H1 (cell line): Measurements from ENCODE around the gene FUT2. TPM values are rescaled to one million over a fixed set of nuclear protein-coding genes. Genes with fewer than 3 reads are reported as not detected.

Experiments used
- CTCF ChIA-PET: fragments of 300-600 bp; sonication (Branson Sonifier 250); formaldehyde crosslinking; loops from one replicate; lab custom pipeline; 2021; ENCODE audit not compliant: partially characterized antibody; lab: Charles Lee
- POLR2A ChIA-PET: fragments of 300-600 bp; sonication (Branson Sonifier 250); formaldehyde crosslinking; loops from one replicate; lab custom pipeline; 2021; ENCODE audit warnings: inconsistent platforms; ENCODE audit not compliant: partially characterized antibody; lab: Charles Lee
- DNase-seq, 2 experiments: peaks; one replicate each; pipeline versions ENCODE4 v3.0.0 to v3.0.0-alpha.2; 2010 to 2022; ENCODE audit warnings: low spot score in 2 of 2, low read depth in 1 of 2, mixed read lengths in 1 of 2
- FAIRE-seq: peaks from 2 replicates; lab custom pipeline; 2011; peaks lifted over from hg19 to GRCh38; lab: Jason Lieb, UNC
- H2AFZ ChIP-seq: 2 replicates; pipeline ENCODE4 v1.8.1; 2012; ENCODE audit warnings: low read length, inconsistent platforms
- H2AK5ac ChIP-seq: 2 replicates; pipeline ENCODE4 v1.6.1; 2013; ENCODE audit warnings: low read depth, low read length
- H2BK120ac ChIP-seq: replicated peaks from 2 replicates; pipeline ENCODE3; 2013; ENCODE audit warnings: low read depth, low read length, inconsistent platforms
- H2BK12ac ChIP-seq: 2 replicates; pipeline ENCODE4 v1.6.1; 2013; ENCODE audit warnings: low read depth, low read length
- H2BK15ac ChIP-seq: 2 replicates; pipeline ENCODE4 v1.6.1; 2013; ENCODE audit warnings: low read length
- H2BK20ac ChIP-seq: 2 replicates; pipeline ENCODE4 v1.6.1; 2013; ENCODE audit warnings: low read length
- H2BK5ac ChIP-seq: 2 replicates; pipeline ENCODE4 v1.6.1; 2013; ENCODE audit warnings: low read depth, low read length
- H3K14ac ChIP-seq: 2 replicates; pipeline ENCODE4 v1.6.1; 2013; ENCODE audit warnings: inconsistent platforms; ENCODE audit not compliant: insufficient read length
- H3K18ac ChIP-seq: 2 replicates; pipeline ENCODE4 v1.6.1; 2013; ENCODE audit warnings: low read length; ENCODE audit errors: extremely low read depth
- H3K23ac ChIP-seq: 2 replicates; pipeline ENCODE4 v1.6.1; 2013; ENCODE audit warnings: inconsistent platforms; ENCODE audit not compliant: insufficient read length
- H3K23me2 ChIP-seq: 2 replicates; pipeline ENCODE4 v1.6.1; 2013; ENCODE audit warnings: low read depth, low read length
- H3K27ac ChIP-seq: 2 replicates; pipeline ENCODE4 v1.6.1; 2011; ENCODE audit warnings: low read depth, low read length, inconsistent platforms
- H3K27me3 ChIP-seq, 4 experiments: replicated peaks in 1 of 4; 1 replicate in 1 of 4; 2 replicates in 3 of 4; pipeline versions ENCODE4 v1.6.1 to v1.8.1; 2011 to 2013; ENCODE audit warnings: low read length in 3 of 4, mild to moderate bottlenecking in 3 of 4, inconsistent platforms in 2 of 4, mixed read lengths in 2 of 4, moderate library complexity in 1 of 4; ENCODE audit not compliant: control insufficient read depth in 3 of 4, insufficient read depth in 3 of 4; ENCODE audit errors: extremely low read depth in 1 of 4
- H3K36me3 ChIP-seq, 4 experiments: 2 replicates each; pipeline versions ENCODE4 v1.6.1 to v1.8.1; 2011 to 2013; ENCODE audit warnings: mild to moderate bottlenecking in 4 of 4, low read length in 3 of 4, moderate library complexity in 2 of 4, control low read depth in 1 of 4, inconsistent platforms in 1 of 4; ENCODE audit not compliant: insufficient read depth in 4 of 4, control insufficient read depth in 2 of 4
- H3K4ac ChIP-seq: replicated peaks from 2 replicates; pipeline ENCODE3; 2013; ENCODE audit warnings: low read length, low read depth, mixed read lengths, inconsistent platforms; ENCODE audit not compliant: insufficient read length
- H3K4me1 ChIP-seq, 4 experiments: replicated peaks in 1 of 4; 1 replicate in 1 of 4; 2 replicates in 3 of 4; pipeline versions ENCODE4 v1.6.1 to v1.8.1; 2011 to 2013; ENCODE audit warnings: low read length in 3 of 4, inconsistent platforms in 2 of 4, mixed read lengths in 1 of 4; ENCODE audit not compliant: insufficient read depth in 4 of 4, control insufficient read depth in 3 of 4
- H3K4me2 ChIP-seq, 2 experiments: 2 replicates each; pipeline versions ENCODE4 v1.6.1 to v1.8.1; 2011 to 2013; ENCODE audit warnings: low read depth in 2 of 2, low read length in 2 of 2, control low read depth in 1 of 2, inconsistent platforms in 1 of 2, mild to moderate bottlenecking in 1 of 2; ENCODE audit not compliant: insufficient read depth in 1 of 2
- H3K4me3 ChIP-seq, 4 experiments: fragments of 200-600, 300-600 bp in 1 of 4; sonication (generic), shearing (Covaris generic), sonication (Bioruptor Twin) in 1 of 4; 2 replicates each; pipeline versions ENCODE4 v1.5.1 to v1.8.1; 2011 to 2016; ENCODE audit warnings: low read length in 4 of 4, low read depth in 3 of 4, control low read depth in 2 of 4, inconsistent platforms in 2 of 4, mild to moderate bottlenecking in 2 of 4, mixed read lengths in 1 of 4, moderate library complexity in 1 of 4; ENCODE audit not compliant: insufficient read depth in 2 of 4; ENCODE audit errors: extremely low read depth in 1 of 4
- H3K56ac ChIP-seq: replicated peaks from 2 replicates; pipeline ENCODE3; 2013; ENCODE audit warnings: low read depth, mild to moderate bottlenecking, mixed read lengths, low read length, inconsistent platforms; ENCODE audit not compliant: insufficient read length
- H3K79me1 ChIP-seq: 2 replicates; pipeline ENCODE4 v1.6.1; 2013; ENCODE audit warnings: low read depth, low read length, control low read depth
- H3K79me2 ChIP-seq, 2 experiments: 2 replicates each; pipeline versions ENCODE4 v1.6.1 to v1.8.1; 2012 to 2013; ENCODE audit warnings: low read length in 2 of 2, mild to moderate bottlenecking in 2 of 2, inconsistent platforms in 1 of 2; ENCODE audit not compliant: insufficient read depth in 2 of 2, control insufficient read depth in 1 of 2
- H3K9ac ChIP-seq, 4 experiments: replicated peaks in 1 of 4; 1 replicate in 1 of 4; 2 replicates in 3 of 4; pipeline versions ENCODE4 v1.6.1 to v1.8.1; 2011 to 2013; ENCODE audit warnings: low read depth in 3 of 4, low read length in 3 of 4, control low read depth in 2 of 4, mild to moderate bottlenecking in 2 of 4, moderate library complexity in 2 of 4, inconsistent platforms in 1 of 4; ENCODE audit errors: extremely low read depth in 1 of 4
- H3K9me3 ChIP-seq, 2 experiments: 2 replicates each; pipeline versions ENCODE4 v1.6.1 to v1.8.1; 2012 to 2013; ENCODE audit warnings: mild to moderate bottlenecking in 2 of 2, moderate library complexity in 2 of 2, control low read depth in 1 of 2, inconsistent platforms in 1 of 2, low read depth in 1 of 2, low read length in 1 of 2, mixed read lengths in 1 of 2; ENCODE audit not compliant: insufficient read depth in 2 of 2
- H4K20me1 ChIP-seq, 2 experiments: replicated peaks in 1 of 2; 2 replicates each; pipeline versions ENCODE3 to v1.8.1; 2011 to 2013; ENCODE audit warnings: inconsistent platforms in 2 of 2, low read length in 2 of 2, mild to moderate bottlenecking in 1 of 2; ENCODE audit not compliant: insufficient read depth in 2 of 2, control insufficient read depth in 1 of 2
- H4K5ac ChIP-seq: 2 replicates; pipeline ENCODE4 v1.6.1; 2013; ENCODE audit warnings: low read length, low read depth, mixed read lengths, inconsistent platforms; ENCODE audit not compliant: insufficient read length
- H4K8ac ChIP-seq: 2 replicates; pipeline ENCODE4 v1.8.0; 2013; ENCODE audit warnings: mild to moderate bottlenecking, moderate library complexity, low read length, inconsistent platforms; ENCODE audit not compliant: insufficient read depth; ENCODE audit errors: extremely low read depth
- H4K91ac ChIP-seq: replicated peaks from 2 replicates; pipeline ENCODE3; 2013; ENCODE audit warnings: low read length, mixed read lengths, inconsistent platforms; ENCODE audit not compliant: insufficient read length
- BACH1 ChIP-seq: IDR thresholded peaks from 2 replicates; pipeline ENCODE4 v1.6.1; 2012; ENCODE audit warnings: low read length, improper control_type of control experiment
- HDAC2 ChIP-seq, 2 experiments: fragments of 300-600 bp in 1 of 2; sonication (generic) in 1 of 2; IDR thresholded peaks; 2 replicates each; pipeline ENCODE4 v1.6.1; 2011 to 2012; ENCODE audit warnings: low read depth in 2 of 2, low read length in 2 of 2, mild to moderate bottlenecking in 2 of 2, moderate library complexity in 2 of 2, borderline replicate concordance in 1 of 2, inconsistent platforms in 1 of 2
- KDM4A ChIP-seq: IDR thresholded peaks from one replicate; pipeline ENCODE4 v1.7.1; 2012; ENCODE audit warnings: low read depth, mild to moderate bottlenecking, moderate library complexity, low read length, inconsistent platforms; ENCODE audit not compliant: severe bottlenecking
- PHF8 ChIP-seq: fragments of 200-600 bp; sonication (generic); conservative IDR thresholded peaks from 2 replicates; pipeline ENCODE4 v1.7.1; 2012; ENCODE audit warnings: low read depth, mild to moderate bottlenecking, inconsistent platforms, low read length, moderate library complexity
- POLR2AphosphoS5 ChIP-seq: IDR thresholded peaks from 2 replicates; pipeline ENCODE4 v1.6.1; 2011; ENCODE audit warnings: low read depth, low read length
- RBBP5 ChIP-seq: IDR thresholded peaks from 2 replicates; pipeline ENCODE4 v1.7.1; 2012; ENCODE audit warnings: low read depth, mild to moderate bottlenecking, inconsistent platforms, low read length, moderate library complexity, borderline replicate concordance
- SP1 ChIP-seq: IDR thresholded peaks from 2 replicates; pipeline ENCODE4 v1.6.1; 2011; ENCODE audit warnings: low read depth, low read length
- SRF ChIP-seq: IDR thresholded peaks from 2 replicates; pipeline ENCODE4 v1.6.1; 2011; ENCODE audit warnings: mild to moderate bottlenecking, low read depth, low read length, moderate library complexity
- SUZ12 ChIP-seq: fragments of 200-600 bp; sonication (generic); IDR thresholded peaks from 2 replicates; pipeline ENCODE4 v1.6.1; 2012; ENCODE audit warnings: mild to moderate bottlenecking, inconsistent platforms, low read length, moderate library complexity, mixed read lengths
- ZNF274 ChIP-seq: IDR thresholded peaks from 2 replicates; pipeline ENCODE4 v1.7.0; 2012; ENCODE audit warnings: low read length, borderline replicate concordance; ENCODE audit errors: extremely low read depth
- WGBS, 2 experiments: shearing (Covaris generic) in 1 of 2; methylation state at CpG; one replicate each; pipeline versions ENCODE4 v1.1.6 to v1.1.7; 2013 to 2015; ENCODE audit warnings: low lambda C conversion rate in 2 of 2, mixed read lengths in 2 of 2, inconsistent platforms in 1 of 2, low coverage in 1 of 2, missing lambda C conversion rate in 1 of 2; ENCODE audit not compliant: insufficient replicate concordance in 2 of 2, insufficient coverage in 1 of 2, insufficient read length in 1 of 2; ENCODE audit errors: extremely low coverage in 1 of 2, missing lambda C conversion rate in 1 of 2; 5-methylcytosine and 5-hydroxymethylcytosine counted together
- polyA plus RNA-seq, 7 experiments: library from polyadenylated mRNA; depleted of rRNA in 3 of 7; stranded (reverse) in 5 of 7; unstranded in 2 of 7; fragments of >200 nt in 5 of 7; fragments of 200-250 nt in 2 of 7; gene quantifications; 1 replicate in 5 of 7; 2 replicates in 1 of 7; 4 replicates in 1 of 7; pipeline versions ENCODE4 v1.2.1 to v1.2.3, GENCODE V29; 2011 to 2013; ENCODE audit warnings: missing spikeins in 2 of 7, mixed read lengths in 2 of 7
- total RNA-seq: library from RNA; stranded (reverse); fragmentation: NEBNext Ultra II Directional; extraction: Animal tissue kit (Norgen Biotek cat#: 25700); gene quantifications from 2 replicates; pipeline ENCODE4 v1.2.1, GENCODE V29; 2021

The FUT2 gene
- total and polyA plus RNA-seq, 2 of the 8 experiments (the other 6 are each of a cell fraction or from before 2014, with no cell fraction given) = 5.0 to 5.6 TPM

GRCh38 chr19:48713864-48714755 lies 18.3 kb downstream of the FUT2 start:
- Histone ChIP-seq H4K8ac (peak overlapping the region; percentile 75), H3K18ac (no peak overlapping the region; the same call in 1 of the 2 replicates), H2BK12ac (0 out of 2 replicates have a peak overlapping the region, but pooled peaks have one; percentile 27), H3K4ac (no peak overlapping the region), H3K9me3 (0 out of 4 replicates have a peak, but pooled peaks cover 0 to 3% of the 10 kb centered on the region in 2 experiments), H2AFZ (0 out of 2 replicates have a peak overlapping the region, but pooled peaks have one; percentile 30), H4K20me1 (no peaks in the 10 kb centered on the region), H3K9ac (peak overlapping the region; percentile 20 to 51 (median 29); a peak in 5 of 7 replicates), H4K5ac (peak overlapping the region; percentile 51), H3K27ac (peak overlapping the region; percentile 70; the same call in 1 of the 2 replicates), H3K4me3 (peak overlapping the region; percentile 76 to 86 (median 82)), H3K79me1 (no peaks in the 10 kb centered on the region), H3K4me2 (peak overlapping the region; percentile 78 to 82), H3K23me2 (peaks cover 19% of the 10 kb centered on the region; the same call in 1 of the 2 replicates), H2BK15ac (no peak overlapping the region), H3K14ac (peak overlapping the region; percentile 42), H3K56ac (peak overlapping the region; percentile 67), H3K4me1 (peaks cover 0 to 27% (median 7%) of the 10 kb centered on the region in 4 experiments; a peak in 6 of 7 replicates), H3K23ac (no peak overlapping the region), H4K91ac (peak overlapping the region; percentile 74), H3K79me2 (no peaks in the 10 kb centered on the region), H3K36me3 (no peaks in the 10 kb centered on the region), H2BK20ac (no peak overlapping the region), H2BK120ac (no peak overlapping the region), H3K27me3 (no peaks in the 10 kb centered on the region), H2AK5ac (no peak overlapping the region), H2BK5ac (peak overlapping the region; percentile 71; the same call in 1 of the 2 replicates)
- WGBS, 2 experiments = 4% methylated on average over 40 of the region's 67 CpGs; no CpG with 5 or more reads in 1 of the 2 experiments
- ChIA-PET CTCF (interaction anchor here (0.7 to 8.2 kb wide), 9 partner anchors 13 to 68 kb away, joined by 3 to 53 read pairs (median 12); partner anchors contain the start of gene CA11), POLR2A (interaction anchor here (0.6 to 7.7 kb wide), 19 partner anchors 11 to 158 kb away, joined by 3 to 59 read pairs (median 5); partner anchors contain the start of genes CA11, FUT2, IZUMO1 and PPP1R15A)
- DNase-seq (peak; percentile 98 to 99), FAIRE-seq (no peak)
- peak; percentile 57; the same call in 1 of the 2 replicates for TF ChIP-seq SP1
- TF ChIP-seq POLR2AphosphoS5 = no peak
- TF ChIP-seq KDM4A = peak; percentile 61
- peak; percentile 94 for TF ChIP-seq BACH1
- peak; percentile 61 to 64; a peak in 2 of 4 replicates for TF ChIP-seq HDAC2 (IDR thresholded peaks at IDR 0.05; ENCODE audit: borderline replicate concordance in 1 of 2, low read depth in 2 of 2, low read length in 2 of 2)
- TF ChIP-seq RBBP5 = peak; percentile 25; the same call in 1 of the 2 replicates
- peak; percentile 57; the same call in 1 of the 2 replicates for TF ChIP-seq SUZ12
- TF ChIP-seq SRF = no peak
- no peak for TF ChIP-seq ZNF274
- peak; percentile 52 for TF ChIP-seq PHF8
